Measurements from ENCODE around the gene ROGDI.

DNA sequence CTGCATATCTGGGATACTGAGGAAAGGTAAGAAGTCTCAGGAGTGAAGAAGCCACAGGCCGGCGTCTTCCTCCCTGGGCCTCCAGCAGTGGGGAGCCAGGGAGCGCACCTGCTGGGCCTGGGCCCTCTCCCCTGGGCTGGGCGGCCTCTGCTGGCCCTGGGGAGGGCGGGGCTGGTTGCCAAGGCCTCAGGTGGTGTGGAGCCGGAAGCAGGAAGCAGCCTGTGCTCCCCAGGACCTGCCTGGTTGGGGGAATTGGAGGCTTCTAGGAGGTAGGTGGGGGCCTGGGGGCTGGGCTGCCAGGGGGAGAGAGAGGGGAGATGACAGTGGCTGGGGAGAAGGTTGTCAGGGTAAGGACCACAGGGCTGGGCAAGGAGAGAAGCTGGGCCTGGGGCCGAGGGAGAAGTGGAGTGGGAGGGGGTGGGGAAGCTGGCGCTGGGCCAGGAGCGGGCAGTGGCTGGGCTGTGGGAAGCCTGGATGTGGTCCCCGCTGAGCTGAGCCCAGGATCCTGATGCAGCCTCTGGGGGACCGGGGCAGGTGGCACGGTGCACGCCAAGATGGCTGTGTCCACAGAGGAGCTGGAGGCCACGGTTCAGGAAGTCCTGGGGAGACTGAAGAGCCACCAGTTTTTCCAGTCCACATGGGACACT, 7.1 kb downstream of the ROGDI start, which contains the start of gene SMIM22:
- TF ChIP-seq POLR2A (IDR thresholded peaks at IDR 0.05): no peak
- TF ChIP-seq CTCF (IDR thresholded peaks at IDR 0.05): no peak
